ENCODE data around the gene PRKCA. TPM values are rescaled to one million over a fixed set of nuclear protein-coding genes. Genes with fewer than 3 reads are reported as not detected.
"Not testable (repeated sequence)": the region's sequence is repeated elsewhere in the genome, so short reads cannot be mapped to it uniquely, and the experiment has no call there.

The PRKCA gene
- total and polyA plus RNA-seq, 2 of the 13 experiments (the other 11 are each of a cell fraction or from before 2014, with no cell fraction given), result 18.5 to 21.5 TPM

DNA sequence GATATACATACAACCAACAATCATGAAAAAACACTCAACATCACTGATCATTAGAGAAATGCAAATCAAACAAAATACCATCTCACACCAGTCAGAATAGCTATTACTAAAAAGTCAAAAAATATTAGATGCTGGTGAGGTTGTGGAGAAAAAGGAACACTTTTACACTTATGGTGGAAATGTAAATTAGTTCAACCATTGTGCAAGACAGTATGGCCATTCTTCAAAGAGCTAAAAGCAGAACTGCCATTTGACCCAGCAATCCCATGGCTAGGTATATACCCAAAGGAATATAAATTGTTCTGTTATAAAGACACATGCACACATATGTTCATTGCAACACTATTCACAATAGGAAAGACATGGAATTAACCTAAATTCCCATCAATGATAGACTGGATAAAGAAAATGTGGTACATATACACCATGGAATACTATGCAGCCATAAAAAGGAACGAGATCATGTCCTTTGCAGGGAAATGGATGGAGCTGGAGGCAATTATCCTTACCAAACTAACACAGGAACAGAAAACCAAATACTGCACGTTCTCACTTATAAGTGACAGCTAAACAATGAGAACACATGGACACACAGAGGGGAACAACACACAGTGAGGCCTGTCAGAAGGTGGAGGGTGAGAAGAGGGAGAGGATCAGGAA lies 176.9 kb downstream of the PRKCA start:
- BruUV-seq (replicated peaks); H3K9ac ChIP-seq (ENCODE audit: insufficient read depth, low read depth, low read length); in situ Hi-C loops (cut with HindIII; ENCODE audit: extremely low pct_ligation_motif_present, low pct_unique_long_range_greater_than_20kb); ATAC-seq; H4K20me1 ChIP-seq (ENCODE audit: insufficient read depth, low read length); H3K4me3 ChIP-seq (replicated peaks in 1 of 3; ENCODE audit: insufficient read depth in 1 of 3, low read depth in 2 of 3, low read length in 3 of 3); intact Hi-C loops (cut with micrococcal nuclease; ENCODE audit: unreplicated experiment); H3K36me3 ChIP-seq (replicated peaks in 1 of 2; ENCODE audit: control insufficient read depth in 1 of 2, insufficient read depth in 2 of 2, low read length in 2 of 2); DNase-seq (ENCODE audit: low spot score); H3K79me2 ChIP-seq (ENCODE audit: insufficient read depth, low read length); CTCF ChIA-PET (ENCODE audit: low intra/inter-chr PET ratio, low total read pairs); H3K4me2 ChIP-seq (ENCODE audit: low read depth, low read length); H3K27ac ChIP-seq (ENCODE audit: extremely low read length, insufficient read depth, low read length); H3K27me3 ChIP-seq (ENCODE audit: control insufficient read depth in 1 of 2, insufficient read depth in 2 of 2, low read length in 2 of 2); H3K9me3 ChIP-seq (ENCODE audit: low read length); H2AFZ ChIP-seq (ENCODE audit: low read length); FAIRE-seq: not testable (repeated sequence)
- H3K4me1 ChIP-seq (ENCODE audit: insufficient read depth, low read length), result peaks cover 40% of the 10 kb centered on the region
- 94% methylated on average over 2 of the region's 2 CpGs for WGBS (ENCODE audit: low lambda C conversion rate)
- POLR2A ChIA-PET, result interaction anchor here (0.6 to 1.4 kb wide), 3 partner anchors 8 to 20 kb away, joined by 3 to 4 read pairs (median 3); no protein-coding TSS in a partner anchor
- 0 out of 2 replicates have a peak, but pooled peaks have one; percentile 36 for TF ChIP-seq RCOR2 (CRISPR knock-in tag; IDR thresholded peaks at IDR 0.05)

DNA sequence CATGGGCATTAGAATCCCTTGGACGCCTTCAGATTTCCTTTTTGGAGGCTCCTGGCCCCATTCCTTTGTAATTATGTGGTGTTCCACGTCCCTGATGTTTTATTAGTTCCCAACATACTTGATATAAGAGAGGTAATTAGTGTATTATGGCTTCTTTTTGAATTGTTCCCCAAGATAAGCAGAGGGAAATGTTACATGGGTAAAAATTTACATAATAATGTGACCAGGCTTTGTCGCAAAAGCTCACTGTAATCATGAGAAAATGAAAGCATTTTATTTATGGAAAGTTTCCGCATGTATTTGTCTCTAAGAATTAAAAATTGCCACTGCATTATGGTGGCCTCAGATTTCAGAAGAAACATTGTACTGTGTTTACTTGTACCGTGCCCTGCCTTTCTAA lies 177.8 kb downstream of the PRKCA start:
- Histone ChIP-seq H4K20me1 (ENCODE audit: insufficient read depth, low read length) (no peaks in the 10 kb centered on the region), H3K79me2 (ENCODE audit: insufficient read depth, low read length) (peaks cover 7% of the 10 kb centered on the region), H3K27ac (ENCODE audit: extremely low read length, insufficient read depth, low read length) (no peak overlapping the region), H3K4me2 (ENCODE audit: low read depth, low read length) (no peak overlapping the region), H3K9me3 (ENCODE audit: low read length) (no peaks in the 10 kb centered on the region), H2AFZ (ENCODE audit: low read length) (no peak overlapping the region), H3K36me3 (replicated peaks in 1 of 2; ENCODE audit: control insufficient read depth in 1 of 2, insufficient read depth in 2 of 2, low read length in 2 of 2) (no peaks in the 10 kb centered on the region), H3K4me3 (replicated peaks in 1 of 3; ENCODE audit: insufficient read depth in 1 of 3, low read depth in 2 of 3, low read length in 3 of 3) (no peak overlapping the region), H3K27me3 (ENCODE audit: control insufficient read depth in 1 of 2, insufficient read depth in 2 of 2, low read length in 2 of 2) (no peaks in the 10 kb centered on the region), H3K4me1 (ENCODE audit: insufficient read depth, low read length) (peaks cover 31% of the 10 kb centered on the region), H3K9ac (ENCODE audit: insufficient read depth, low read depth, low read length) (no peak overlapping the region)
- 95% methylated on average over 5 of the region's 5 CpGs for WGBS (ENCODE audit: low lambda C conversion rate)
- intact Hi-C loops (cut with micrococcal nuclease; ENCODE audit: unreplicated experiment) (no loop called here), in situ Hi-C loops (cut with HindIII; ENCODE audit: extremely low pct_ligation_motif_present, low pct_unique_long_range_greater_than_20kb) (no loop called here)
- FAIRE-seq, result no peak
- no peak for ATAC-seq
- DNase-seq (ENCODE audit: low spot score), result no peak
- POLR2A ChIA-PET, result no interaction called here
- BruUV-seq (replicated peaks), result no TSS peak
- CTCF ChIA-PET (ENCODE audit: low intra/inter-chr PET ratio, low total read pairs), result no interaction called here
- no peak for TF ChIP-seq ZNF253 (CRISPR knock-in tag; IDR thresholded peaks at IDR 0.05; ENCODE audit: borderline replicate concordance)
- TF ChIP-seq ZZZ3 (CRISPR knock-in tag; IDR thresholded peaks at IDR 0.05; ENCODE audit: borderline replicate concordance), result no peak
- TF ChIP-seq, protein P1, sequence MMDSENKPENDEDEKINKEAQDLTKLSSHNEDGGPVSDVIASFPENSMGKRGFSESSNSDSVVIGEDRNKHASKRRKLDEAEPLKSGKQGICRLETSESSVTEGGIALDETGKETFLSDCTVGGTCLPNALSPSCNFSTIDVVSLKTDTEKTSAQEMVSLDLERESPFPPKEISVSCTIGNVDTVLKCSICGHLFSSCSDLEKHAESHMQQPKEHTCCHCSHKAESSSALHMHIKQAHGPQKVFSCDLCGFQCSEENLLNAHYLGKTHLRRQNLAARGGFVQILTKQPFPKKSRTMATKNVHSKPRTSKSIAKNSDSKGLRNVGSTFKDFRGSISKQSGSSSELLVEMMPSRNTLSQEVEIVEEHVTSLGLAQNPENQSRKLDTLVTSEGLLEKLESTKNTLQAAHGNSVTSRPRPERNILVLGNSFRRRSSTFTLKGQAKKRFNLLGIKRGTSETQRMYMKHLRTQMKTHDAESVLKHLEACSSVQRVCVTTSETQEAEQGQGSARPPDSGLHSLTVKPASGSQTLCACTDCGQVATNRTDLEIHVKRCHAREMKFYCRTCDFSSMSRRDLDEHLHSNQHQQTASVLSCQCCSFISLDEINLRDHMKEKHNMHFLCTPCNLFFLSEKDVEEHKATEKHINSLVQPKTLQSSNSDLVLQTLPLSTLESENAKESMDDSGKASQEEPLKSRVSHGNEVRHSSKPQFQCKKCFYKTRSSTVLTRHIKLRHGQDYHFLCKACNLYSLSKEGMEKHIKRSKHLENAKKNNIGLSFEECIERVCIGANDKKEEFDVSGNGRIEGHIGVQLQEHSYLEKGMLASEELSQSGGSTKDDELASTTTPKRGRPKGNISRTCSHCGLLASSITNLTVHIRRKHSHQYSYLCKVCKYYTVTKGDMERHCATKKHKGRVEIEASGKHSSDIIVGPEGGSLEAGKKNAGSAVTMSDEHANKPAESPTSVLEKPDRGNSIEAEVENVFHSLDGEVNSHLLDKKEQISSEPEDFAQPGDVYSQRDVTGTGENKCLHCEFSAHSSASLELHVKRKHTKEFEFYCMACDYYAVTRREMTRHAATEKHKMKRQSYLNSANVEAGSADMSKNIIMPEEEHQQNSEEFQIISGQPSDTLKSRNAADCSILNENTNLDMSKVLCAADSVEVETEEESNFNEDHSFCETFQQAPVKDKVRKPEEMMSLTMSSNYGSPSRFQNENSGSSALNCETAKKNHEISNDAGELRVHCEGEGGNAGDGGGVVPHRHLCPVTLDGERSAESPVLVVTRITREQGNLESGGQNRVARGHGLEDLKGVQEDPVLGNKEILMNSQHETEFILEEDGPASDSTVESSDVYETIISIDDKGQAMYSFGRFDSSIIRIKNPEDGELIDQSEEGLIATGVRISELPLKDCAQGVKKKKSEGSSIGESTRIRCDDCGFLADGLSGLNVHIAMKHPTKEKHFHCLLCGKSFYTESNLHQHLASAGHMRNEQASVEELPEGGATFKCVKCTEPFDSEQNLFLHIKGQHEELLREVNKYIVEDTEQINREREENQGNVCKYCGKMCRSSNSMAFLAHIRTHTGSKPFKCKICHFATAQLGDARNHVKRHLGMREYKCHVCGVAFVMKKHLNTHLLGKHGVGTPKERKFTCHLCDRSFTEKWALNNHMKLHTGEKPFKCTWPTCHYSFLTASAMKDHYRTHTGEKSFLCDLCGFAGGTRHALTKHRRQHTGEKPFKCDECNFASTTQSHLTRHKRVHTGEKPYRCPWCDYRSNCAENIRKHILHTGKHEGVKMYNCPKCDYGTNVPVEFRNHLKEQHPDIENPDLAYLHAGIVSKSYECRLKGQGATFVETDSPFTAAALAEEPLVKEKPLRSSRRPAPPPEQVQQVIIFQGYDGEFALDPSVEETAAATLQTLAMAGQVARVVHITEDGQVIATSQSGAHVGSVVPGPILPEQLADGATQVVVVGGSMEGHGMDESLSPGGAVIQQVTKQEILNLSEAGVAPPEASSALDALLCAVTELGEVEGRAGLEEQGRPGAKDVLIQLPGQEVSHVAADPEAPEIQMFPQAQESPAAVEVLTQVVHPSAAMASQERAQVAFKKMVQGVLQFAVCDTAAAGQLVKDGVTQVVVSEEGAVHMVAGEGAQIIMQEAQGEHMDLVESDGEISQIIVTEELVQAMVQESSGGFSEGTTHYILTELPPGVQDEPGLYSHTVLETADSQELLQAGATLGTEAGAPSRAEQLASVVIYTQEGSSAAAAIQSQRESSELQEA (CRISPR knock-in tag; IDR thresholded peaks at IDR 0.05; ENCODE audit: not compliant biosample characterization), result no peak
- no peak for TF ChIP-seq HNRNPK (IDR thresholded peaks at IDR 0.05; ENCODE audit: low read depth, low read length, poor library complexity, severe bottlenecking)
- no peak for TF ChIP-seq HMG20A (CRISPR knock-in tag; IDR thresholded peaks at IDR 0.05; ENCODE audit: borderline replicate concordance)
- TF ChIP-seq ZNF550 (CRISPR knock-in tag; IDR thresholded peaks at IDR 0.05; ENCODE audit: borderline replicate concordance), result no peak
- no peak for TF ChIP-seq KAT7 (CRISPR knock-in tag; IDR thresholded peaks at IDR 0.05; ENCODE audit: borderline replicate concordance)
- no peak for TF ChIP-seq SP5 (CRISPR knock-in tag; IDR thresholded peaks at IDR 0.05; ENCODE audit: borderline replicate concordance, low read depth)
- TF ChIP-seq ZNF790 (CRISPR knock-in tag; IDR thresholded peaks at IDR 0.05; ENCODE audit: borderline replicate concordance), result no peak

Measured in HepG2 (cell line).